ENCODE data around the gene PRSS56. TPM values are rescaled to one million over a fixed set of nuclear protein-coding genes. Genes with fewer than 3 reads are reported as not detected.
"Not testable (repeated sequence)": the region's sequence is repeated elsewhere in the genome, so short reads cannot be mapped to it uniquely, and the experiment has no call there.

Gene PRSS56
- total RNA-seq, 1 donor from 2014 or later = not detected

DNA sequence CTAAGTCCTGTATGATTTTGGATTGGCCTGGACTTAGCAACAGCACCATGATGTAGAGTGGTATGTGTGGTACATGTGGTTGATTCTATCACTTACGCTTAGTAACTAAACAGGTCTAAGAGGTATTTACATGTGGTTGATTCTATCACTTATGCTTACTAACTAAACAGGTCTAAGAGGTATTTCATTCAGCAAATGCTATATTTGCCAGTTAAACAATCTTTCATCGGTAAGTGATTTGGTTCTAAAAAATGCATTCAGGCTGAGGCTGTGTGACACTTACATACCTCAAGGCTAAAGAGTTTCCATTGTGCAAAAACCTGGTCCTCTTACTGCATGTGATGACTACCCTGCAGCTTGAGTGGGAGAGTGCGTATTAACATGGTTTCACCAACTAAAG is 43.4 kb downstream of the PRSS56 start:
- no peak for DNase-seq (ENCODE audit: low spot score)
- ATAC-seq = no peak

DNA sequence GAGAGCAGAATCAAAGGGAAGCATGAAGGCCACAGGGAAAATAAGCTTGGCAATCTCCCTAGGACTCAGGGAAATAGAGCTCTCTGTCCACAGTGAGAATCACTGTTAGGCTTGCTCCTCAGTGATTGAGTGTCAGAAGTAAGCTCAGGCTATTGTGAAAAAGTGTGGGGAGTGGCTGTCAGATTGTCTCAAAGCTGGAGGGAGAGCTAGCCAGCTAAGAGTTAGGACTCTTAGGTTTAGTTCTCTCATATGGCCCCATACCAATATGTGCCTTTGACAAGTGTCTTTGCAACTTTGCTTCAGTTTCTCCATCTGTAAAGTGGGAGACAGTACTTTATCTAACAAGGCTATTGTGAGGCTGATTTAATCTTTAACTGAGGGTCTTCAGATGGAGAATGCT is 47.5 kb downstream of the PRSS56 start:
- ATAC-seq (no peak), DNase-seq (ENCODE audit: low spot score) (no peak)

DNA sequence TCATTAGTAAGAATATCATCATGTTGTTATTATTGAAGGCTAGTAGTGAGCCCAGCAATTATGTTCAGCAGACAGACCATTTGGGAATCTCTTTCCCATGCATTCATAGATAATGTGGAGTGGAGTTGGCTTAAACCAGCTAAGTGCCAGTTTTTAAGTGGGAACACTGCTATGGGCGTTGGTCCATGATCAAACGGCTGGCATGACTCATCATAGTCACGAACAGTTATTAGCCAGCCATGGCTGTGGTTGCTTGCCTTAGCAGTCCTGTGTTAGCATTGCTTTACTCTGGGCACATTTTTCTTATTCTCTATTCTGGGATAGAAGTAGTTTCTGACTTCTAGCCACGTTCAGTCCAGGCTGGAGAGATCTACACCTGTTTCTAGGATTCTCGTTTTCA is 48.0 kb downstream of the PRSS56 start:
- DNase-seq (ENCODE audit: low spot score) = no peak
- ATAC-seq = no peak

DNA sequence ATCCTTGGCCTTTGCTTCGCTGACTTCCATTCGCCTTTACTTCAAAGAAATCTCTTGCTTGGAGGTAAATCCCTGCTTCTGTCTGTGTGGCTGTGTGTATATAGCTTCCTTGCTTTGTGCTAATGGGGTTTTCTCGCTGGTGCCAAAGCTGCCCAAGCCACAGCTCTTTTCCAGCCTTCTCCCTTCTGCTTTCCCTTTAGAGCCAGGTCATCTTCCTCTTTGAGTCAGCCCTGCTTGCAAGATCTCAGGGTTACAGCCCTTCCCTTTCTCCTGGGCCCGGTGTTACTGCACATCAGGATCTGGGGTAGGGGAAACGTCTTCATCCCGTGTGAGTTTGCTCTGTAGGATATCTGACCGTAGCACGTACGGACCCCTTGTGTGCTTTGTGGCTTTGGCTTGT is 49.4 kb downstream of the PRSS56 start:
- ATAC-seq (no peak), DNase-seq (ENCODE audit: low spot score) (no peak)

DNA sequence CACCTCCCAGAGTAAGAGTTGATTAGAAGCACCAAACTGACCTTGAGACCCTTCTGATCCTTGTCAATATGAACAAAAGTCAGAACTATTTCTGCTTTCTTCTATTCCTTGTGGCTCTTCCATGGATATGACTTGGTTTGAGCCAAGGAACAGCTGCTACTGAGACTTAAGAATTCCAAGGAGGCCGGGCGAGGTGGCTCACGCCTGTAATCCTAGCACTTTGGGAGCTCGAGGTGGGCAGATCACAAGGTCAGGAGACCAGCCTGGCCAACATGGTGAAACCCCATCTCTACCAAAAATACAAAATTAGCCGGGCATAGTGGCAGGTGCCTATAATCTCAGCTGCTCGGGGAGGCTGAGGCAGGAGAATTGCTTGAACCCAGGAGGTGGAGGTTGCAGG is 50.3 kb downstream of the PRSS56 start:
- not testable (repeated sequence) for ATAC-seq; DNase-seq (ENCODE audit: low spot score)

DNA sequence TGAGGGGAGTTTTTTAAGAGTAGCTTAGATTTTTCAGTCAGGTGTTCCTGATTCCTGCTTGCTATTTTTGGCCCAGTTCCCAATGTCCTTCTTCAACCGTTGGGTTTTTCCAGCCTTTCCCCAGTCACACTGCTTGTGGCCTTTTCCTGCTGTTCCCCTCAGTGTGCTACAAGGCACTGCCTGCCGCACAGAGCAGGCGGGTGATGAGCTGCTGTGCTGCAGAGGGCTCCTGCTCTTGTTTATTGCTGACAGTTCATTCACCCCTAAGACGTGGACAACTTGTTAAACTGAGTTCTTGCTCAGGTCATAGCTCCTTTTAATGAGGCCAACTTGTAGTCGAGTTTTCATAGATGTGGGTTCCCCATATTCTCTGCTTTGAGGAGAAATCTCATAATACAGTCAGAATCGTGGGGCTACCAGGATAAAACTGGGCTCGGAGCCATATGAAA is 50.9 kb downstream of the PRSS56 start:
- DNase-seq (ENCODE audit: low spot score) (no peak), ATAC-seq (peak; percentile 24)

DNA sequence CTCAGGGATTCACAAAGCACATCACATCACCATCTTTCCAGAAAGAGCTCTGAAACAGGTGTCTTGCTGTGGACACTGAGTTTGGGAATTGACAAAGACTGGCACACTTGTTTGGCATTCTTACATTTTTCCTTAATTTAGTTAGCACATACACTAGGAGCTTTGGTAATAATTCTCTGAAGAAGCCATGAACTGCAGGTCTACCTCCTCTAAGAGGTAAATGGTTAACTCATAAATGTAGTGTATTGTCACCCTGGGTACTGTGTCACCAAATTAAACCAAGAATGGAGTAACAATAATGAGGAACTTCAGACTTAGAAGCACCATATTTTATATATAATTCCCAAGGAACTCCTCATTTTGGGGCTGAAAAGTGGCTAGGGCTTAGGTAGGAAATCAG is 52.9 kb downstream of the PRSS56 start:
- DNase-seq (ENCODE audit: low spot score) = no peak
- ATAC-seq = no peak

DNA sequence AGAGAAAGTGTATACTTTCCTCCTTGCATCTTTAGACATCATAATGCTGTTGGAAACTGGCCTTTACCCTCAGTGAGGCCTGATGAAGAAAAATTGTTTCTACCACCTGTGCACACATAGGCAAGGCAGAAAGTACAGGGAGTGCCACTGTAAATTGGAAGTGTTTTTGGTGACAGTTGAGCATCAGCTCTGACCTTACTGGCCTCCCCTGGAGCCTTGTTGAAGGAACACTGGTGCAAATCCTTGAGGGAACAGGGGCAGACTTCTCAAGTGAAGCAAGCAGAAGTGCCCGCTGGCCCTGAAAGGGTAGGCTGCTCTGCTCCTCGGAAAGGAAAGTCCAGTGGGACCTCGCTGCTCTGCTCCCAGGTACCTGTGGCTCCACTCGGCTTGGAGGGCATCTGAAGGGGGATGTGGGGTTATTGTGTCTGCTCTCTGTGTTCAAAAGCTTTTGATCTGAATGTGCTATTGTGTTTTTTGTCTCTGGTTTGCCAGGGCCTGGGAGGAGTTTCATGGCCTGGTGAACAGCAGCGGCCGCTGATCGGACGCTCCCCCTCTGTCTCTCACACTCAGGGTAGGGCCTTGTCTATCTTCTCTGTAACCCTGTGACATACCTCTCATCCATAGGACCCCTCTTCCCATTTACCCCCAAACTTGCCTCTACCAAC is 53.7 kb downstream of the PRSS56 start:
- ATAC-seq (peak; percentile 4), DNase-seq (ENCODE audit: low spot score) (no peak)

DNA sequence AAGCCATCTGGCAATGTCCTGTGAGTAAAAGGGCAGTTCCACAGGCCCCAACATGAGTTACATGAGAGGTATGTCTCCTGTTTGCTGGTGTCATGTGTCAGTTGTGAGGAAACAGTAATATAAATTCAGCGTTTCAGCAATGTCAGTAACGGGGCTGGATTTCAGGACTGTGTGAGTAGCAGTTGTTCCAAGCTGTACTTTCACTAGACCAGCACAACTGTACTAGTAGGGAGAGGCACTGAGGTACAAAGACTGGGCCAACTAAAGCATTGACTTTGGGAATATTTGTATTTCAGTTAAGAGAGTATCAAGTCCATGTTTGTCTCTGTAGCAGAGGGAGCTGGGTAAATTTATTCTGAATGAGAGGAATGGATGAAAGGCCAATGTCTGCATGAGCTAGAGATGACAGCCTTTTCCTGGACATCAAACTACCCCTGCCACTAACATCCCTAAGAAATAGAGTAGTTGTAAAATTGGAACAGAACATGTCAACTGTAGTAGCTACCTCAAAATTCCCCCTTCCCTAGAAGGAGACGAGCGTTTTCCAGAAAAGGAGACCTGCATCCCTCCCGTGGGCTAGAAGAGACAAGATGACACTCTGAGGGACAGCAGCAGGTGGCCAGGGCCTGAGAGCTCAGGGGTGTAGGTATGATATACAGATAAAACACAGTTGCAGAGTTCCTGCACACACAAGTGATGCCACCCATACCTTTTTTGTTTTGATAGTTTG is 54.7 kb downstream of the PRSS56 start:
- DNase-seq (ENCODE audit: low spot score) = peak; percentile 53

More for the DNA sequence above, 54.7 kb downstream of the PRSS56 start:
- peak; percentile 88 for ATAC-seq

Other genes starting within 250 kb of the PRSS56 start
- 0.20 TPM for gene ALPP, start 141.6 kb upstream of the PRSS56 start, total RNA-seq
- not detected for gene ALPG, start 113.5 kb upstream of the PRSS56 start, total RNA-seq
- gene ALPI, start 64.2 kb upstream of the PRSS56 start, total RNA-seq = not detected
- 0.48 TPM for gene ECEL1, start 32.6 kb upstream of the PRSS56 start, total RNA-seq
- gene CHRND, start 5.8 kb downstream of the PRSS56 start, total RNA-seq = not detected
- not detected for gene CHRNG, start 19.3 kb downstream of the PRSS56 start, total RNA-seq
- 1.3 TPM for gene TIGD1, start 30.2 kb downstream of the PRSS56 start, total RNA-seq
- gene EIF4E2, start 30.3 kb downstream of the PRSS56 start, total RNA-seq = 37.4 TPM
- gene EFHD1, start 113.2 kb downstream of the PRSS56 start, total RNA-seq = 27.3 TPM
- gene GIGYF2, start 176.9 kb downstream of the PRSS56 start, total RNA-seq = 27.8 TPM